Ectodermal cell (in vitro differentiated cells): ENCODE results near the gene TIGD3.

ENCODE experiments used
- H3K27ac ChIP-seq: 2 replicates; pipeline ENCODE4 v1.7.0; 2013; ENCODE audit warnings: mild to moderate bottlenecking, low read depth, low read length; ENCODE audit not compliant: insufficient read depth, poor library complexity, severe bottlenecking
- H3K27me3 ChIP-seq: 2 replicates; pipeline ENCODE4 v1.7.0; 2013; ENCODE audit warnings: mild to moderate bottlenecking, low read length; ENCODE audit not compliant: insufficient read depth, control insufficient read depth, poor library complexity, severe bottlenecking
- H3K36me3 ChIP-seq: one replicate; pipeline ENCODE4 v1.7.0; 2013; ENCODE audit warnings: low read length; ENCODE audit not compliant: control insufficient read depth, insufficient read depth
- H3K4me1 ChIP-seq: one replicate; pipeline ENCODE4 v1.7.0; 2013; ENCODE audit warnings: low read length; ENCODE audit not compliant: control insufficient read depth, insufficient read depth
- H3K4me3 ChIP-seq: 2 replicates; pipeline ENCODE4 v1.7.0; 2013; ENCODE audit warnings: low read depth, low read length, control low read depth; ENCODE audit not compliant: insufficient read depth
- H3K9me3 ChIP-seq: 2 replicates; pipeline ENCODE4 v1.7.0; 2013; ENCODE audit warnings: mild to moderate bottlenecking, low read length, moderate library complexity; ENCODE audit not compliant: control insufficient read depth
- WGBS, 2 experiments: methylation state at CpG; one replicate each; pipeline ENCODE4 v1.1.7; 2013; ENCODE audit warnings: missing lambda C conversion rate in 2 of 2; 5-methylcytosine and 5-hydroxymethylcytosine counted together

The TIGD3 gene

GRCh38 chr11:65314501-65315203, 39.9 kb upstream of the TIGD3 start, which contains the start of gene CDC42EP2:
Gene CDC42EP2 (plus strand): TSS chr11:65314866. CDS start chr11:65320899, 6,033 bp downstream.
- Histone ChIP-seq H3K4me1 (peaks cover 36% of the 10 kb centered on the region), H3K9me3 (no peaks in the 10 kb centered on the region), H3K4me3 (peak within 1 kb of the TSS; percentile 66), H3K36me3 (no peaks in the 10 kb centered on the region), H3K27ac (no peak within 1 kb of the TSS), H3K27me3 (peaks cover 20% of the 10 kb centered on the region)
- 1% methylated on average over 74 of the region's 74 CpGs for WGBS, 2 experiments

GRCh38 chr11:65315204-65315865, 39.2 kb upstream of the TIGD3 start:
- 1% methylated on average over 59 of the region's 59 CpGs for WGBS, 2 experiments
- no peak overlapping the region for H3K27ac ChIP-seq

GRCh38 chr11:65315866-65316226, 38.7 kb upstream of the TIGD3 start:
- Histone ChIP-seq H3K4me3 (no peak overlapping the region), H3K27me3 (peaks cover 20% of the 10 kb centered on the region), H3K36me3 (no peaks in the 10 kb centered on the region), H3K27ac (no peak overlapping the region), H3K9me3 (no peaks in the 10 kb centered on the region), H3K4me1 (peaks cover 26% of the 10 kb centered on the region)
- WGBS, 2 experiments: 39 to 43% methylated on average over 8 of the region's 8 CpGs

More at GRCh38 chr11:65315204-65315865, 39.2 kb upstream of the TIGD3 start:
- peaks cover 31% of the 10 kb centered on the region for H3K4me1 ChIP-seq
- H3K9me3 ChIP-seq: no peaks in the 10 kb centered on the region
- peak overlapping the region; percentile 66 for H3K4me3 ChIP-seq
- peaks cover 20% of the 10 kb centered on the region for H3K27me3 ChIP-seq
- no peaks in the 10 kb centered on the region for H3K36me3 ChIP-seq

- H3K4me1 ChIP-seq: peaks cover 20% of the 10 kb centered on the region
- no peak overlapping the region for H3K27ac ChIP-seq
- 60 to 67% methylated on average over 20 of the region's 20 CpGs for WGBS, 2 experiments
- H3K36me3 ChIP-seq: no peaks in the 10 kb centered on the region
- H3K9me3 ChIP-seq: no peaks in the 10 kb centered on the region
- no peak overlapping the region for H3K4me3 ChIP-seq
- H3K27me3 ChIP-seq: peaks cover 20% of the 10 kb centered on the region
Measured at GRCh38 chr11:65316227-65317024, 38.1 kb upstream of the TIGD3 start.

GRCh38 chr11:65317025-65317786, 37.3 kb upstream of the TIGD3 start:
- Histone ChIP-seq H3K36me3 (no peaks in the 10 kb centered on the region), H3K9me3 (no peaks in the 10 kb centered on the region), H3K4me3 (no peak overlapping the region), H3K27me3 (peaks cover 20% of the 10 kb centered on the region), H3K4me1 (peaks cover 16% of the 10 kb centered on the region), H3K27ac (no peak overlapping the region)
- 15 to 16% methylated on average over 10 of the region's 13 CpGs for WGBS, 2 experiments

GRCh38 chr11:65320386-65321075, 34.0 kb upstream of the TIGD3 start:
- no peaks in the 10 kb centered on the region for H3K36me3 ChIP-seq
- peaks cover 12% of the 10 kb centered on the region for H3K4me1 ChIP-seq
- no peak overlapping the region for H3K4me3 ChIP-seq
- H3K9me3 ChIP-seq: no peaks in the 10 kb centered on the region
- 93 to 95% methylated on average over 22 of the region's 22 CpGs for WGBS, 2 experiments
- H3K27me3 ChIP-seq: peaks cover 4% of the 10 kb centered on the region
- H3K27ac ChIP-seq: no peak overlapping the region

- peaks cover 12% of the 10 kb centered on the region for H3K4me1 ChIP-seq
- WGBS, 2 experiments: 94 to 95% methylated on average over 15 of the region's 15 CpGs
- no peak overlapping the region for H3K27ac ChIP-seq
- peaks cover 3% of the 10 kb centered on the region for H3K27me3 ChIP-seq
- no peaks in the 10 kb centered on the region for H3K36me3 ChIP-seq
- H3K4me3 ChIP-seq: no peak overlapping the region
- H3K9me3 ChIP-seq: no peaks in the 10 kb centered on the region
Measured at GRCh38 chr11:65321076-65321475, 33.5 kb upstream of the TIGD3 start.

- no peak overlapping the region for H3K27ac ChIP-seq
- H3K4me3 ChIP-seq: no peak overlapping the region
- H3K9me3 ChIP-seq: no peaks in the 10 kb centered on the region
- peaks cover 3% of the 10 kb centered on the region for H3K4me1 ChIP-seq
- whole genome bisulfite sequencing, 2 experiments: 94% methylated on average over 13 of the region's 13 CpGs
- H3K27me3 ChIP-seq: no peaks in the 10 kb centered on the region
- no peaks in the 10 kb centered on the region for H3K36me3 ChIP-seq
Measured at GRCh38 chr11:65321828-65322485, 32.6 kb upstream of the TIGD3 start.

- H3K36me3 ChIP-seq: no peaks in the 10 kb centered on the region
Measured at GRCh38 chr11:65323813-65324212, 30.7 kb upstream of the TIGD3 start.

More at GRCh38 chr11:65323813-65324212, 30.7 kb upstream of the TIGD3 start:
- no peak overlapping the region for H3K4me3 ChIP-seq
- H3K4me1 ChIP-seq: no peaks in the 10 kb centered on the region
- no peaks in the 10 kb centered on the region for H3K9me3 ChIP-seq
- H3K27me3 ChIP-seq: no peaks in the 10 kb centered on the region
- H3K27ac ChIP-seq: no peak overlapping the region
- WGBS, 2 experiments: 86 to 89% methylated on average over 11 to 12 of the region's 12 CpGs
